ENCODE measurements around the gene UBE2D1.

GRCh38 chr10:58302254-58302653 lies 32.6 kb upstream of the UBE2D1 start:
- TF ChIP-seq POLR2AphosphoS5 (IDR thresholded peaks at IDR 0.05; ENCODE audit: low read depth, low read length) (no peak), SATB2 (CRISPR knock-in tag; IDR thresholded peaks at IDR 0.05) (no peak)

Measured in HepG2 (cell line).